ENCODE data around the gene ATG13.

ATG13 gene

DNA sequence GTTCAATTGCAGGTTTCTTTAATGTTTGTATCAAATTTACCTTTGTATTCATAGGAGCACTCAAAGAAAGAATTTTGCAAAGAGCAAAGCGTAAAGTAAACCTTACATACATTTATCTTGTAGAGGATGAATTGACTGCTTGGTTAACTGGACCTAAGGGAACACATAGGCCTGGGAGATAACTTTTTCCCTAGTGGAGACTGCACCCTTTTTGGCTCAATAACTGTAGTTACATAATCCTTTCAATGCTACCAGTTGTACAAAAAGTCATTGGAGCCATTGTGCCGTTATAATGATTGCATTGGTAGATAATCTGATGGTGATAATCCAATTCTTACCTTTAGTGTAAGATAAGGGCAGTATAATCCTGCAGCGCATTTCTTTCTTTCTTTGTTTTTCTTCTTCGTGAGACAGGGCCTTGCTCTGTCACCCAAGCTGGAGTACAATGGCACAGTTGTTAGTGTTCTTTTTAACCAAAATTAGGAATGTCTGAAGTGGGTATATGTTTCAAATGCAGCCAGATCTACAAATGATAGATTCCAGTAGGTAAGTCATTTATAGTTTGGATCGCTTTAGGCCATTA lies 18.3 kb downstream of the ATG13 start:
- no peak for TF ChIP-seq CTCF (IDR thresholded peaks at IDR 0.05; ENCODE audit: low read depth, low read length)

DNA sequence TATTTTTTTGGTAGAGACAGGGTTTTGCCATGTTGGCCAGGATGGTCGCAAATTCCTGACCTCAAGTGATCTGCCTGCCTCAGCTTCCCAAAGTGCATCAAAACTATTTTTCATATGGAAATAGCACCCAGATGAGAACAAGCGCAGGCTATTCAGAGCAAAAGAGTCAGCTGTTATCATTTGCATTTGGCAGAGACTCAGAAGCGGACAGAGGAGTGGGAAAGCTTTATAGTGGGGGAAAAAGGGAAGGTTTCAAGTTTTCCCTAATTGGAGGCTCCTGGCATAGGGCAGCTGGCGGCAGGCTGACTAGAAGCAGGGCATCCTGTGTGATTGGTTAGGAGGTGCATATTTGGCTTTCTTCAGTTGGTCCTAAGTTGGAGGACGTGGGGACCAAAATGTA lies 20.2 kb downstream of the ATG13 start:
- H3K4me3 ChIP-seq (ENCODE audit: low read depth, low read length), result no peak overlapping the region
- no peak for TF ChIP-seq CTCF (IDR thresholded peaks at IDR 0.05; ENCODE audit: low read depth, low read length)

More for the DNA sequence above, 18.3 kb downstream of the ATG13 start:
- H3K4me3 ChIP-seq (ENCODE audit: low read depth, low read length), result no peak overlapping the region

- TF ChIP-seq CTCF (IDR thresholded peaks at IDR 0.05; ENCODE audit: low read depth, low read length), result no peak
- no peak overlapping the region for H3K4me3 ChIP-seq (ENCODE audit: low read depth, low read length)
These were observed 22.0 kb downstream of the ATG13 start for GRCh38 chr11:46639197-46639839.

GRCh38 chr11:46640036-46640788 lies 22.9 kb downstream of the ATG13 start:
- no peak for TF ChIP-seq CTCF (IDR thresholded peaks at IDR 0.05; ENCODE audit: low read depth, low read length)
- H3K4me3 ChIP-seq (ENCODE audit: low read depth, low read length), result no peak overlapping the region

DNA sequence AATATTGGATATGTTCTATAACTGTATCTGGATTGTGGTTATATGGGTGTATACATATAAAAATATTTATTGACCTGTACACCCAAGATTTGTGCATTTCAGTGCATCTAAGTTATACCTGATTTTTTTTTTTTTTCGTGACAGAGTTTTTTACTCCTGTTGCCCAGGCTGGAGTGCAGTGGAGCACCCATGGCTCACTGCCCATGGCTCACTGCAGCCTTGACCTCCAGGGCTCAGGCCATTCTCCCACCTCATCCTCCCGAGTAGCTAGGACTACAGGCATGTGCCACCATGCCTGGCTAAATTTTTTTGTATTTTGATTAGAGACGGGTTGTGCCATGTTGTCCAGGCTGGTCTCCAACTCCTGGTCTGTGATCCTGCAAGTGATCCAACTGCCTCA lies 24.3 kb downstream of the ATG13 start:
- TF ChIP-seq CTCF (IDR thresholded peaks at IDR 0.05; ENCODE audit: low read depth, low read length), result no peak
- H3K4me3 ChIP-seq (ENCODE audit: low read depth, low read length), result no peak overlapping the region

DNA sequence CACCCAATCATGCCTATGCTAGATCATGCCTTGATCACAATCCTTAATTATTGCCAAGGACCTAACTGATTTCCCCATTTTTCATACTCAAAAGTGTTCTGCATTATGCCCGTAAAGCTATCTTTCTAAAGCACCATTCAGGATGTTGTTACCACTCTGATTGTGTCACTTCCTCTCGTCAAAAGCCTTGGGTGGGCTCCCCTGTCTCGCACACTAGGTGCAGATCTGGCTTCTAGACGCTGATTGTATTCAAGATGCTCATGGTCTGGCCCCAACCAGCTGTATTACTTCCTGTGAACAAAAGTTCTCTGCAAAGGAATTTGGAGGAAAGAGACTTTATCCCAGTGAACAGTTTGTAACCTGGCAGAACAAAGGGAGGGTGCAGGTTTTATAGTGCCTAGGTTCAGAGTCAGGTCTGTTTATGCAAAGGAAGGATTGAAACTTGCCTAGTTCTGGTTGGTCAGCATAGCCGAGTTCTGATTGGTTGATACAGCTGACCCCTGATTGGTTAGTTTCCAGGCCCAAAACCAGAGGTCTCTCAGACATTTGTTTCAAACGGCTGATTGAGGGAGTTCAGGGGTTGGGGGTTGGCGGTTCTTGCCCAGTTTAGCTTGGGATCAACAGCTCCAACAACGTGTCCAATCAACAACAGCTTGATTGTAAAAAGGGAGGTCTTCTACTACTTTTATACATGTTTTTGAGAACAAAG lies 25.4 kb downstream of the ATG13 start:
- no peak for TF ChIP-seq CTCF (IDR thresholded peaks at IDR 0.05; ENCODE audit: low read depth, low read length)
- no peak overlapping the region for H3K4me3 ChIP-seq (ENCODE audit: low read depth, low read length)

Measured in WI38 (cell line).